Neural crest cell (in vitro differentiated cells): Measurements from ENCODE around the gene ZIK1. TPM values are rescaled to one million over a fixed set of nuclear protein-coding genes. Genes with fewer than 3 reads are reported as not detected.
A peak's percentile ranks its signal among the peaks of the same experiment; 100 is the strongest.

ENCODE experiments used
- DNase-seq: peaks from one replicate; pipeline ENCODE4 v3.0.0; 2021; ENCODE audit warnings: low read depth, mixed read lengths, low spot score
- H3K27ac Mint-ChIP-seq: one replicate; pipeline ENCODE4 v1.8.0; 2021; ENCODE audit warnings: mild to moderate bottlenecking, mixed read lengths; ENCODE audit not compliant: unreplicated experiment
- H3K27me3 Mint-ChIP-seq: 2 replicates; pipeline ENCODE4 v1.8.0; 2021; ENCODE audit warnings: low read depth, mild to moderate bottlenecking, mixed read lengths
- H3K36me3 Mint-ChIP-seq: 2 replicates; pipeline ENCODE4 v1.8.0; 2021; ENCODE audit warnings: low read depth, mild to moderate bottlenecking, mixed read lengths
- H3K4me1 Mint-ChIP-seq: 2 replicates; pipeline ENCODE4 v1.8.0; 2021; ENCODE audit warnings: mixed read lengths
- H3K4me3 Mint-ChIP-seq: one replicate; pipeline ENCODE4 v1.8.0; 2021; ENCODE audit warnings: mild to moderate bottlenecking, mixed read lengths
- H3K9me3 Mint-ChIP-seq: 2 replicates; pipeline ENCODE4 v1.8.0; 2021; ENCODE audit warnings: mixed read lengths
- total RNA-seq: library from RNA; stranded (reverse); gene quantifications from 2 replicates; pipeline ENCODE4 v1.2.1, GENCODE V29; 2021
- TF ChIP-seq, protein P1 (sequence below): fragments of 200-600 bp; sonication (generic); conservative IDR thresholded peaks from 2 replicates; pipeline ENCODE4 v1.5.0; 2021; ENCODE audit warnings: antibody characterized with exemption, mild to moderate bottlenecking

ZIK1 gene
- total RNA-seq, 1 donor from 2014 or later, result 27.6 TPM

DNA sequence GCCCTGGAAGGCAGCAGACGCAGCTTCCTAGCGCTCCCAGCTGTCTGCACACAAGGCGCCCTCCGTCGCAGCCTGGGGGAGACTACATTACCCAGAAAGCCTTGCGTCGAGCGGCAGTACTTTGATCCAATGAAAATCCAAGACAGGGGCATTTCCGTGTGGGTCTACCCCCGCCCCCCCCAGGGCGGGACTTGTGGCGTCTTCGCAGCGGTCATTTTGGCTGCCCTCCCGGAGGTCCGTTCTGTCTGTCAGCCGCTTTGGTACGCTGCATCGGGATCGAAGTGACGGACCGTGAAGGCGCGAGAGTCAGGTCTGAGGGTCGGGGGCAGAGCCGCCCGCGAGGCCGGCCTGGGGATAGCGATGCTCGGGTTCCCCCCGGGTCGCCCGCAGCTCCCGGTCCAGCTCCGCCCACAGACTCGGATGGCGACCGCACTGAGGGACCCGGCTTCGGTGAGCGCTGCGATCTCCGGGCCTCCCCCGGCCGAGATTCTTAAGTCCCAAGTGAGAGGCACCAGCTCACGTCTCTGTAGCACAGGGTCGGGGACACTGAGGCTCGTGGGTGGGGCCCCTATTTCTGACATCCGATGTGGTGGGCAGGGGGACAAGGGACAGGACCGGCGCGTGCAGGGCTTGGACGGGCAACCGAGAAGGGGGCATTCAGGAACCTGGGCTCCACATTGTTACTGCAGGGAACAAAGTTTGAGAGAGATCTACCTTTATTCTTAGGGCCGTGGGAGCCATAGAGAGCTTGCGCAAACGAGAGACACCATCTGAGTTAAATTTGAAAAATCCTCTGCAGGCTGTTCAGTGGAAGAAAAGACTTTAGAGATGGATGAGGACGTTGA is 49.3 kb downstream of the ZIK1 start, which contains the start of gene ZNF211:
TSS of gene ZNF211 (plus strand) at position 182 of the 845 bp plus-strand sequence. CDS start at position 361, 179 bp downstream.
- H3K36me3 Mint-ChIP-seq, result peaks cover 65% of the 10 kb centered on the region
- no peaks in the 10 kb centered on the region for H3K27me3 Mint-ChIP-seq
- peak within 1 kb of the TSS; percentile 95 for H3K4me3 Mint-ChIP-seq
- TF ChIP-seq, protein P1, sequence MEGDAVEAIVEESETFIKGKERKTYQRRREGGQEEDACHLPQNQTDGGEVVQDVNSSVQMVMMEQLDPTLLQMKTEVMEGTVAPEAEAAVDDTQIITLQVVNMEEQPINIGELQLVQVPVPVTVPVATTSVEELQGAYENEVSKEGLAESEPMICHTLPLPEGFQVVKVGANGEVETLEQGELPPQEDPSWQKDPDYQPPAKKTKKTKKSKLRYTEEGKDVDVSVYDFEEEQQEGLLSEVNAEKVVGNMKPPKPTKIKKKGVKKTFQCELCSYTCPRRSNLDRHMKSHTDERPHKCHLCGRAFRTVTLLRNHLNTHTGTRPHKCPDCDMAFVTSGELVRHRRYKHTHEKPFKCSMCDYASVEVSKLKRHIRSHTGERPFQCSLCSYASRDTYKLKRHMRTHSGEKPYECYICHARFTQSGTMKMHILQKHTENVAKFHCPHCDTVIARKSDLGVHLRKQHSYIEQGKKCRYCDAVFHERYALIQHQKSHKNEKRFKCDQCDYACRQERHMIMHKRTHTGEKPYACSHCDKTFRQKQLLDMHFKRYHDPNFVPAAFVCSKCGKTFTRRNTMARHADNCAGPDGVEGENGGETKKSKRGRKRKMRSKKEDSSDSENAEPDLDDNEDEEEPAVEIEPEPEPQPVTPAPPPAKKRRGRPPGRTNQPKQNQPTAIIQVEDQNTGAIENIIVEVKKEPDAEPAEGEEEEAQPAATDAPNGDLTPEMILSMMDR, result no peak
- peak within 1 kb of the TSS; percentile 97 for H3K27ac Mint-ChIP-seq
- DNase-seq, result peak; percentile 81
- peaks cover 13% of the 10 kb centered on the region for H3K9me3 Mint-ChIP-seq
- H3K4me1 Mint-ChIP-seq, result peaks cover 27% of the 10 kb centered on the region

DNA sequence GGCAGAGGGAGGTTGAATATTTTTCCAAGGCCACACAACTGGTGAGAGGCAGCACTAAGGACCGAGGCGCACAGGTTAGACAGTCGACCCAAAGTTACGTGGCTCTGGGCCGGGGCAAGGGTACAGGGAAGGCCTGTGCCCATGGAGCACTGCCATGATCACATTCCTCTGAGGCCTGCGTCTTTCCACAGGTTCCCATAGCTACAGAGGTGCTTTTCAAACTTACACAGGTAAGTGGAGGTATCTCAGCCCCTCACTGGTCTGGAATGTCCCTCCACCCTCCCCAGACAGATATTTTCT is 49.8 kb downstream of the ZIK1 start:
- DNase-seq, result no peak
- Mint-ChIP-seq H3K27me3 (no peaks in the 10 kb centered on the region), H3K9me3 (peaks cover 19% of the 10 kb centered on the region), H3K36me3 (peaks cover 66% of the 10 kb centered on the region), H3K27ac (peak overlapping the region; percentile 97), H3K4me1 (peaks cover 27% of the 10 kb centered on the region), H3K4me3 (peak overlapping the region; percentile 95)
- TF ChIP-seq, protein P1, result no peak

DNA sequence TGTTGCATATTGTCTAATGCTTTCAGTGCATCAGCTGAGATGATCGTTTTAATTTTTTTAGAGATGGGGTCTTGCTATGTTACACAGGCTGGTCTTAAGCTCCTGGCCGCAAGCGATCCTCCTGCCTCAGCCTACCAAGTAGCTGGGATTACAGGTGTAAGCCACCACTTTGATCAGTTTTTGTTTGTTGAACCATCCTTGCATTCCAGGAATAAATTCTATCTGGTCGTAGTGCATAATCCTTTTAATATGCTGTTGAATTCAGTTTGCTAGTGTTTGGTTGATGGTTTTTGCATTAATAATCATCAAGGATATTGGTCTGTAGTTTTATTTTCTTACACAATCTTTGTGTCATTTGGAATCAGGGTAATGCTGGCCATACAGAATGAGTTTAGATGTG is 53.4 kb downstream of the ZIK1 start:
- peaks cover 25% of the 10 kb centered on the region for H3K4me1 Mint-ChIP-seq
- no peaks in the 10 kb centered on the region for H3K27me3 Mint-ChIP-seq
- no peak overlapping the region for H3K27ac Mint-ChIP-seq

DNA sequence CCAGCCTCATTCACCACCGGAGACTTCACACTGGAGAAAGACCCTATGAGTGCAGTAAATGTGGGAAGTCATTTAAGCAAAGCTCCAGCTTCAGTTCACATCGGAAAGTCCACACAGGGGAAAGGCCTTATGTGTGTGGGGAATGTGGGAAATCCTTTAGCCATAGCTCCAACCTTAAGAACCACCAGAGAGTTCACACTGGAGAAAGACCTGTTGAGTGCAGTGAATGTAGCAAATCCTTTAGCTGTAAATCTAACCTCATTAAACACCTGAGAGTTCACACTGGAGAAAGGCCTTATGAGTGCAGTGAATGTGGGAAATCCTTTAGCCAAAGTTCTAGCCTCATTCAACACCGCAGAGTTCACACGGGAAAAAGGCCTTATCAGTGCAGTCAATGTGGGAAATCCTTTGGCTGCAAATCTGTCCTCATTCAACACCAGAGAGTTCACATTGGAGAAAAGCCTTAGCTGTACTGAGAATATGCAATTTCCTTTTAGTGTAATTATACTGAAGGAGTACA is 57.8 kb downstream of the ZIK1 start:
- Mint-ChIP-seq H3K4me3 (no peak overlapping the region), H3K36me3 (peaks cover 85% of the 10 kb centered on the region), H3K27ac (no peak overlapping the region), H3K9me3 (peaks cover 31% of the 10 kb centered on the region), H3K27me3 (no peaks in the 10 kb centered on the region), H3K4me1 (no peaks in the 10 kb centered on the region)
- DNase-seq, result no peak
- TF ChIP-seq, protein P1, result no peak

More for the DNA sequence above, 53.4 kb downstream of the ZIK1 start:
- Mint-ChIP-seq H3K9me3 (peaks cover 34% of the 10 kb centered on the region), H3K36me3 (peaks cover 87% of the 10 kb centered on the region), H3K4me3 (no peak overlapping the region)
- no peak for DNase-seq
- TF ChIP-seq, protein P1, result no peak

DNA sequence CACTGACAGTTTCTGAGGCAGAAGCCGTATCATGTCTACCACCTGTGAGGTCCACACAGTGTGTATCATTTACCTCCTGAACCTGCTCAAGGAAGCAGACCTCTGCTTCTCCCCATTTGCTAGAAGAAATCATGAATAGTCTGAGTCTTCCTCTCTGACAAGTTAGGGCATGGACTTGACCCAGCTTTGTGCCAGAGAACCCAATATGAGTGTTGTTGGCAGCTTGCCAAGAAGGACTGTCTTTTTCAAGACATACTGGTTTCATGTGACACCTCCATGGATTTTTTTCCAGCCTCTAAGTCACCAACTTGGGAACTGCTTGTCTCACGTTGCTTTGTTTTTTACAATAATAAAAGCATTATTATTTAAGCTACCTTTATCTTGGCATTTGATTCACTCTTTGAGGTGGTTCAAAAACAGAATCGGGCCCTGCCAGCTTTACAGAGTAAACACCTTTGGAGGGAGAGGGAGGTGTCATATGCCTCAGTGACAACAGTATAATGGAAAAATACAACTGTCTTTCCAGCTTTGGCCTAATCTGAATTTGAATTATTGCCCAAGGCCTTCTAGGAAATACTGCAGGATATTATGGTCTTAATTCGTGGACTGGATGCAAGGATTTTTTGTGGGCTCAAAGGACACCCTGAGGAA is 58.6 kb downstream of the ZIK1 start:
- Mint-ChIP-seq H3K4me1 (no peaks in the 10 kb centered on the region), H3K4me3 (no peak overlapping the region), H3K27ac (no peak overlapping the region), H3K36me3 (peaks cover 78% of the 10 kb centered on the region), H3K9me3 (peaks cover 27% of the 10 kb centered on the region), H3K27me3 (no peaks in the 10 kb centered on the region)
- no peak for DNase-seq
- TF ChIP-seq, protein P1, result no peak

Other genes with a start within 250 kb of the ZIK1 start
- gene ZNF304, start 232.9 kb upstream of the ZIK1 start, total RNA-seq, result 10.9 and 11.3 TPM in 2 replicates
- 10.3 and 13.3 TPM in 2 replicates for gene TRAPPC2B, start 220.6 kb upstream of the ZIK1 start, total RNA-seq
- 5.2 and 8.7 TPM in 2 replicates for gene ZNF547, start 220.6 kb upstream of the ZIK1 start, total RNA-seq
- gene ZNF548, start 194.3 kb upstream of the ZIK1 start, total RNA-seq, result 22.1 and 22.4 TPM in 2 replicates
- gene ZNF17, start 173.0 kb upstream of the ZIK1 start, total RNA-seq, result 9.2 and 11.3 TPM in 2 replicates
- 26.1 and 26.3 TPM in 2 replicates for gene ZNF749, start 148.8 kb upstream of the ZIK1 start, total RNA-seq
- 0.72 and 0.82 TPM in 2 replicates for gene VN1R1, start 127.0 kb upstream of the ZIK1 start, total RNA-seq
- gene ZNF772, start 106.6 kb upstream of the ZIK1 start, total RNA-seq, result 14.6 and 14.9 TPM in 2 replicates
- gene ZNF419, start 96.4 kb upstream of the ZIK1 start, total RNA-seq, result 17.0 and 17.2 TPM in 2 replicates
- 8.9 and 11.3 TPM in 2 replicates for gene ZNF773, start 84.2 kb upstream of the ZIK1 start, total RNA-seq
- 10.3 and 10.6 TPM in 2 replicates for gene ZNF549, start 56.8 kb upstream of the ZIK1 start, total RNA-seq
- gene ZNF550, start 24.3 kb upstream of the ZIK1 start, total RNA-seq, result 10.4 and 13.1 TPM in 2 replicates
- gene ZNF416, start 5.2 kb upstream of the ZIK1 start, total RNA-seq, result 8.8 and 10.1 TPM in 2 replicates
- 8.5 and 8.7 TPM in 2 replicates for gene ZNF530, start 15.7 kb downstream of the ZIK1 start, total RNA-seq
- 31.7 and 32.1 TPM in 2 replicates for gene ZNF134, start 30.1 kb downstream of the ZIK1 start, total RNA-seq
- gene ZNF211, start 49.0 kb downstream of the ZIK1 start, total RNA-seq, result 22.9 and 23.4 TPM in 2 replicates
- not detected in 2 replicates for gene ZSCAN4, start 84.8 kb downstream of the ZIK1 start, total RNA-seq
- 19.1 and 20.5 TPM in 2 replicates for gene ZNF551, start 97.8 kb downstream of the ZIK1 start, total RNA-seq
- gene ZNF154, start 125.1 kb downstream of the ZIK1 start, total RNA-seq, result 25.6 and 26.2 TPM in 2 replicates
- gene ZNF671, start 143.5 kb downstream of the ZIK1 start, total RNA-seq, result 11.9 and 13.5 TPM in 2 replicates
- gene ZNF776, start 162.7 kb downstream of the ZIK1 start, total RNA-seq, result 25.6 and 25.9 TPM in 2 replicates
- 19.6 and 20.1 TPM in 2 replicates for gene ZNF586, start 185.5 kb downstream of the ZIK1 start, total RNA-seq
- gene ZNF552, start 230.8 kb downstream of the ZIK1 start, total RNA-seq, result 7.3 and 8.8 TPM in 2 replicates
- 21.6 and 22.6 TPM in 2 replicates for gene ZNF587B, start 246.2 kb downstream of the ZIK1 start, total RNA-seq